Skin of body (tissue), 2 donors: ENCODE measurements around the gene SERGEF. TPM values are rescaled to one million over a fixed set of nuclear protein-coding genes. Genes with fewer than 3 reads are reported as not detected.
A peak's percentile ranks its signal among the peaks of the same experiment; 100 is the strongest.
"Not testable (repeated sequence)": the region's sequence is repeated elsewhere in the genome, so short reads cannot be mapped to it uniquely, and the experiment has no call there.

Experiments used
- DNase-seq: peaks from one replicate; lab custom pipeline; 2025; lab: John Stamatoyannopoulos, UW
- total RNA-seq: library from RNA; depleted of rRNA; stranded (reverse); fragments of >200 nt; gene quantifications from one replicate; pipeline ENCODE4 v1.2.3, GENCODE V29; 2014

SERGEF gene
- total RNA-seq, 1 donor from 2014 or later, result 14.6 TPM

DNA sequence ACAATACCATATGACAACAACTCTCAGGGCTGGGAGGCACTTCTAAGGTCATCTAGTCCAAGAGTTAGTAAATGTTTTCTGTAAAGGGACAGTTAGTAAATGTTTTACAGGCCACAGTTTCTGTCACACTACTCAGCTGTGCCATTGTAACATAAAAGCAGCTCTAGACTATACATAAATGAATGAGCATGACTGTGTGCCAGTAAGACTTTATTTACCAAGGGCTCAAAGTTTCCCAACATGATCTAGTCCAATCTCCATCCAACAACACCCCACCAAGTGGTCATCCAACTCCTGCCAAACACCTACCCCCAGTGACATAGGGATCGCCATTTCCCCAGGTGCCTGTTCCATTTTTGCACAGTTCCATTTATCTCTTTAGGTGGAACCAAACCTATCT is 12.1 kb downstream of the SERGEF start:
- DNase-seq, result no peak

DNA sequence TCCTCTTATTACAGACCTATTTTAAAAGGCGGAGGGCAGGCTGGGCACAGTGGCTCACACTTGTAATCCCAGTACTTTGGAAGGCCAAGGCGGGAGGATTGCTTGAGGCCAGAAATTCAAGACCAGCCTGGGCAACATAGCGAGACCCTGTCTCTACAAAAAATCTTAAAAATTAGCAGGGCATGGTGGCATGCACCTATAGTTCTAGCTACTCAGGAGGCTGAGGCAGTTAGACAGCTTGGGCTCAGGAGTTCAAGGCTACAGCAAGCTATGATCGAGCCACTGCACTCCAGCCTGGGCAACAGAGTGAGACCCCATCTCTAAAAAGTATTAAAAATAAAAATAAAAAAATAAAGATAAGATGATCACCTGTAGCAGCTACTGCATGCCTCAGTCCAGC is 12.7 kb downstream of the SERGEF start:
- not testable (repeated sequence) for DNase-seq

DNA sequence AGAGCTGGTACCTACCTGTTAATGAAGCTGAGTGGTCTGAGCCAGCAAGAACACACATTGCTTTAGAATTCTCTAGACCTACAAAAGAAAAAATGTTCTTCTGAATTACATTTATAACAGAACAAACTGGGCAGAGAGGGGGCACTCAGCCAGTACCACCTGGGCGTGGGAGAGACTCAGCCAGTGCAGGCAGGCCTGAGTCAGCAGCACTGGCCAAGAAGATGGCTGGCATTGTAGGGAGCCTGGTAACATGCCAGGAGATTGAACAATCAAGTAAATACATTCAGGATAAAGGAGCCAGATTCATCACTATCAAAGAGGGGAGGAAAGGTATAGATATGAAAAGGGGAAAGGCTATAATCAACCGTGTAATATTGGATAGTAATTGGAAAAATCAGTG is 19.9 kb downstream of the SERGEF start:
- DNase-seq, result no peak

- DNase-seq, result peak; percentile 27
Measured at GRCh38 chr11:17991783-17992433, 20.9 kb downstream of the SERGEF start.

- DNase-seq, result no peak
Measured at GRCh38 chr11:17989306-17989705, 23.5 kb downstream of the SERGEF start.

- DNase-seq, result no peak
Measured at GRCh38 chr11:17988465-17988864, 24.4 kb downstream of the SERGEF start.

GRCh38 chr11:17987826-17988225 is 25.0 kb downstream of the SERGEF start:
- no peak for DNase-seq

GRCh38 chr11:17986711-17987220 is 26.1 kb downstream of the SERGEF start:
- no peak for DNase-seq

DNA sequence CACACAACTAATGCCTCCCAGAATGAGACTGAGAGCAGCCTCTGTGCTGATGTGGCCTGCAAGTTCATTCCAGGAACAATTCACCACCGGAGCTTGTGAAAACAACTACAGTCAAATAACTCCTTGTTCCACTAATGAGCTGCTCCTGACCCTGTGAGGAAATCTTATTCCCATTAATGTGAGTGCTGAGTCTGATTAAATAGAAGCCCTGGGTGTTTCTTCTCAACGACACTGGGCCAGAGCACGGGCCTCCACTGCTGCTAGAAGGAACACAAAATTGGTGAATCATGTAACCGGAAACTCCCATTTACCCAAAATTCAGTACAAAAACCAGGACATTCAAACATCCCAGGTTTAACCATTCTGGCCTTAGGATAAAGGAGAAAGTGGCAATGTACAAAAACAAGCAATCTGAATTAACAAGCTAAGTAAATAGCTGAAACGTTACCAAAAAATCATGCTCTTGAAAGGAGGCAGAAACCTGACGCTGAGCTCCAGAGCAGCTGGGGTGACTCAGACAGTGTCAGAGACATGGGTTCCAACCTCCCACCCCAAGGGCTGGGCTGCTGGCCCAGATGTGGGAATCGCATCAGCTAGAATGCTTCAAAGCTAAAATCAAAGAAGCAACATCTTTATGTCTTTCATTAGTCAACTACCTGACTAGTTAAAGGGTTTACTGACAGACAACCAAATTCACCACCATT is 26.7 kb downstream of the SERGEF start:
- DNase-seq, result no peak

- DNase-seq, result no peak
Measured at GRCh38 chr11:17985517-17985916, 27.3 kb downstream of the SERGEF start.

DNA sequence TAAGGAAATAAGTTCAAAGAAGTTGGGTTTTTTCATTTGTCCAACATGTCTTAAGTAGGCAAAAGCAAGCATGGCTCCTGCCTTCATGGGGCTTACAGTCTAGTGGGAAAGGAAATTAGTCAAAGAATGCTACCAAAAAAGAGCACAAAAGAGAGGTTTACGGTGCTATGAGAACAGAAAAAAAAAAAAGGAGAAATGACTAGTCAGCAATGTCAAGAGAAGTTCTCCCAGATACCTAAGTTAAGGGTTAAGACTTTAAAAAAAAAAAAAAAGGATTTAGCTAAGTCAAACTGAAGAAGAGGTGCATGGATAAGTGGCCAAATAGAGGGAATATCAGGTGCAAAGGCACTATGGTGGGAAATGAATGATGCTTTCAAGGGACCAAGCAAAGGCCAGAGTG is 29.3 kb downstream of the SERGEF start:
- DNase-seq, result no peak

GRCh38 chr11:17979770-17980371 is 33.0 kb downstream of the SERGEF start:
- DNase-seq, result peak; percentile 21

- no peak for DNase-seq
Measured at GRCh38 chr11:17978553-17979287, 34.1 kb downstream of the SERGEF start.

GRCh38 chr11:17976651-17977050 is 36.2 kb downstream of the SERGEF start:
- no peak for DNase-seq

- DNase-seq, result no peak
Measured at GRCh38 chr11:17974246-17974645, 38.6 kb downstream of the SERGEF start.

GRCh38 chr11:17972987-17973386 is 39.9 kb downstream of the SERGEF start:
- peak; percentile 66 for DNase-seq

GRCh38 chr11:17968206-17968605 is 44.6 kb downstream of the SERGEF start:
- DNase-seq, result no peak

- DNase-seq, result no peak
Measured at GRCh38 chr11:17967661-17968060, 45.2 kb downstream of the SERGEF start.

DNA sequence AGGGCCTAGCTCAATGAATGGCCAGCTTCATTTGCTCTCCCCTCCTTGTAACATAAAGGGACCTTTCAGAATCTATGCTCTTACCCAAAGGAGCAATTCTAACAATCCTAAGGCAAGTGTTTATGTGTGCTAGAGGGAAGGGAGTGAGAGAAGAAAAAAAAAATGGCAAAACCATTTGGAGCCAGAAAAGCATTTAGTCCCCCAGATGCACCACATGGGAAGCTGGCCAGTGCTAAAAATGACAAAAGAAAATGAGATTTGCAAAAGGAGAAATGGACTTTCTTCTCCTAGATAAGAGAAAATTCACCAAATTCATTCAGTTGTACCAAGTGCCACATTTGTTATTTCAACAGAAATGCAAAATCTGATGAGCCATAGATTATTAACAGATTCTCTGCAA is 52.8 kb downstream of the SERGEF start:
- no peak for DNase-seq

GRCh38 chr11:17958446-17958845 is 54.4 kb downstream of the SERGEF start:
- no peak for DNase-seq

DNA sequence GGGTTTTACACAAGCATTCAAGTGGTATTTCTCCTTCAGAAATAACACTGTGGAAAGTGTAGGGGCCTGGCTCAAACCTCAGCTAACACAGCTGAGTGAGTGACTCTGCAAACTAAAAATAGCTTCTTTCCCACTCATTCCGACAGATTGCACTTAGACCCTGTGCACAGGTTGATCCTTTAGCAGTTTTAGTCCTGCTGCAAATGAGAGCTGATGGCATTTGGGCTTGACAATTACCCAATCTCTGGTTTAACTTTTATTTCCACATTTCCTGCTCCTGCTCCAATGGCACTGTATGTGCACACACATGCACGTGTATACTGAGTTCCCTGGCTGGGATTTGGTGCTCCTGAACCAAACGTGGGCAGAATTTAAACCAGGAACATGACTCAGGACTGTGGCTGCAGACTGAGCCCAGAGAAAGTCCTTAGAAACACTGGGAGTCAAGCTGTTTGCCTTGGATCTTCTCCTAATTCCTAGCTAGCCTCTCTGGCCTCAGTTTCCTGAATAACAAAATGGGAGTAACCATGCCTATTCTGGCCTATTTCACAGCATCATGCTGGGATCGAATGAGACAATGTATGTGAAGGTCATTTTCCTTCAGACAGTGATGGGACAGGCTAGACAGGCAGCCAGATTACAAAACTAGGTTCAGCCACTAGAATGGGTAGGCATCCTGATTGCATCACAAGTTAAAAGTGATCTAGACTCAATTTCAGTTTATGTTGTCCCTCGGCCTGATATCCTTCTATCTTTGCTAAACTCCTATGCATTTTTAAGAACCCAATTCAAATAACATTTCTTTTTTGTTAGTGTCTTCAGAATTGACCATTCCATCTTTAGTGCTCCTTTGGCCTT is 58.2 kb downstream of the SERGEF start:
- no peak for DNase-seq
